NCI-H128 (cell line): ENCODE results near the gene FLOT2.
"Not testable (repeated sequence)": the region's sequence is repeated elsewhere in the genome, so short reads cannot be mapped to it uniquely, and the experiment has no call there.

Source experiments
- DNase-seq: peaks from one replicate; lab custom pipeline; 2025; ENCODE audit not compliant: unreplicated experiment; lab: John Stamatoyannopoulos, UW

The FLOT2 gene

GRCh38 chr17:28917029-28917428 is 19.5 kb upstream of the FLOT2 start:
- DNase-seq: no peak

GRCh38 chr17:28916302-28916934 is 18.9 kb upstream of the FLOT2 start:
- no peak for DNase-seq

- DNase-seq: no peak
Observed at GRCh38 chr17:28912938-28913333, 15.4 kb upstream of the FLOT2 start.

GRCh38 chr17:28912281-28912937 is 14.9 kb upstream of the FLOT2 start:
- DNase-seq: no peak

- DNase-seq: no peak
Observed at GRCh38 chr17:28911411-28912045, 14.0 kb upstream of the FLOT2 start.

GRCh38 chr17:28910534-28910933 is 13.0 kb upstream of the FLOT2 start:
- no peak for DNase-seq

GRCh38 chr17:28908640-28909167 is 11.2 kb upstream of the FLOT2 start:
- no peak for DNase-seq

GRCh38 chr17:28907709-28908475 is 10.4 kb upstream of the FLOT2 start:
- no peak for DNase-seq

- no peak for DNase-seq
Observed at GRCh38 chr17:28906706-28907438, 9.3 kb upstream of the FLOT2 start.

GRCh38 chr17:28906276-28906675 is 8.7 kb upstream of the FLOT2 start:
- no peak for DNase-seq

- no peak for DNase-seq
Observed at GRCh38 chr17:28904800-28905199, 7.3 kb upstream of the FLOT2 start.

GRCh38 chr17:28903546-28903841 is 6.0 kb upstream of the FLOT2 start:
- DNase-seq: not testable (repeated sequence)

- peak; percentile 78 for DNase-seq
Observed at GRCh38 chr17:28902819-28903545, 5.4 kb upstream of the FLOT2 start, which contains the start of gene DHRS13. TSS of gene DHRS13 (minus strand) at chr17:28903079. CDS start at chr17:28902944, 135 bp downstream.

GRCh38 chr17:28901866-28902818 is 4.6 kb upstream of the FLOT2 start:
- peak; percentile 14 for DNase-seq

- DNase-seq: no peak
Observed at GRCh38 chr17:28900986-28901726, 3.6 kb upstream of the FLOT2 start.

- DNase-seq: no peak
Observed at GRCh38 chr17:28899212-28899815, 1.8 kb upstream of the FLOT2 start.

- DNase-seq: no peak
Observed at GRCh38 chr17:28898527-28898955, 1.0 kb upstream of the FLOT2 start.
